ENCODE results near the gene CACNB4. TPM values are rescaled to one million over a fixed set of nuclear protein-coding genes. Genes with fewer than 3 reads are reported as not detected.

The CACNB4 gene
- total and polyA plus RNA-seq, 10 of the 15 experiments (the other 5 are each of a cell fraction or from before 2014, with no cell fraction given): 2.0 to 21.6 (median 9.3) TPM

GRCh38 chr2:151861174-151861573 lies 237.7 kb downstream of the CACNB4 start:
- no peak for DNase-seq (ENCODE audit: low read depth, low spot score)
- WGBS (ENCODE audit: insufficient coverage, insufficient replicate concordance, low lambda C conversion rate, missing lambda C conversion rate): 73% methylated on average over 4 of the region's 4 CpGs
- Histone ChIP-seq H4K20me1 (ENCODE audit: control insufficient read depth, insufficient read depth) (no peaks in the 10 kb centered on the region), H3K79me2 (ENCODE audit: control insufficient read depth, insufficient read depth, low read length) (no peaks in the 10 kb centered on the region), H3K27ac (ENCODE audit: control insufficient read depth, insufficient read depth) (no peak overlapping the region), H3K9ac (ENCODE audit: control insufficient read depth, insufficient read depth, low read length) (no peak overlapping the region), H3K4me1 (ENCODE audit: control insufficient read depth, insufficient read depth, low read length) (peaks cover 21% of the 10 kb centered on the region), H3K36me3 (ENCODE audit: control insufficient read depth in 2 of 2, insufficient read depth in 2 of 2, low read length in 1 of 2) (no peaks in the 10 kb centered on the region), H2AFZ (ENCODE audit: control insufficient read depth, low read depth, low read length) (no peak overlapping the region), H3K4me2 (ENCODE audit: control insufficient read depth, insufficient read depth) (no peak overlapping the region), H3K4me3 (no peak overlapping the region), H3K9me3 (replicated peaks; ENCODE audit: control insufficient read depth, insufficient read depth, low read length) (no peaks in the 10 kb centered on the region; the same call in 2 of the 3 replicates), H3K27me3 (replicated peaks in 1 of 2; ENCODE audit: control insufficient read depth in 2 of 2, insufficient read depth in 2 of 2, low read length in 1 of 2) (no peaks in the 10 kb centered on the region; a peak in 1 of 4 replicates)
- no peak for FAIRE-seq
- in situ Hi-C loops (cut with MboI) (no loop called here), intact Hi-C loops (cut with micrococcal nuclease; ENCODE audit: unreplicated experiment) (no loop called here)
- ATAC-seq: no peak
- ChIA-PET POLR2A (no interaction called here), CTCF (interaction anchor here (1.0 kb wide), 1 partner anchor 16 kb away, joined by 3 read pairs; no protein-coding TSS in a partner anchor), SMC1A (ENCODE audit: uncharacterized antibody, unreplicated experiment) (interaction anchor here (1.2 to 1.8 kb wide), 6 partner anchors 13 to 37 kb away, joined by 3 to 7 read pairs (median 4); no protein-coding TSS in a partner anchor), RAD21 (ENCODE audit: unreplicated experiment) (interaction anchor here (1.0 kb wide), 1 partner anchor 30 kb away, joined by 3 read pairs; no protein-coding TSS in a partner anchor)
- TF ChIP-seq ETV6 (conservative IDR thresholded peaks at IDR 0.05 in 1 of 2, IDR thresholded peaks at IDR 0.05 in 1 of 2; ENCODE audit: borderline replicate concordance in 1 of 2, low read depth in 1 of 2): no peak
- TF ChIP-seq CEBPZ (IDR thresholded peaks at IDR 0.05; ENCODE audit: low read depth, low read length): no peak
- TF ChIP-seq ZNF384 (IDR thresholded peaks at IDR 0.05; ENCODE audit: borderline replicate concordance, low read depth, low read length): no peak
- no peak for TF ChIP-seq TARDBP (IDR thresholded peaks at IDR 0.05; ENCODE audit: borderline replicate concordance)
- TF ChIP-seq BRCA1 (IDR thresholded peaks at IDR 0.05; ENCODE audit: low read depth, low read length): no peak
- TF ChIP-seq CEBPB (IDR thresholded peaks at IDR 0.05; ENCODE audit: borderline replicate concordance in 1 of 2, low read depth in 2 of 2, low read length in 2 of 2): no peak
- no peak for TF ChIP-seq NFXL1 (IDR thresholded peaks at IDR 0.05; ENCODE audit: borderline replicate concordance)
- TF ChIP-seq CREM (IDR thresholded peaks at IDR 0.05; ENCODE audit: low read depth): no peak
- no peak for TF ChIP-seq ZNF687 (IDR thresholded peaks at IDR 0.05)
- no TSS peak for BruUV-seq (replicated peaks)
